Measurements from ENCODE around the gene CCDC30. TPM values are rescaled to one million over a fixed set of nuclear protein-coding genes. Genes with fewer than 3 reads are reported as not detected.

CCDC30 gene
- total and polyA plus RNA-seq, 9 of the 15 experiments (the other 6 are each of a cell fraction or from before 2014, with no cell fraction given): 0.05 to 0.91 (median 0.24) TPM

- TF ChIP-seq, protein P1, sequence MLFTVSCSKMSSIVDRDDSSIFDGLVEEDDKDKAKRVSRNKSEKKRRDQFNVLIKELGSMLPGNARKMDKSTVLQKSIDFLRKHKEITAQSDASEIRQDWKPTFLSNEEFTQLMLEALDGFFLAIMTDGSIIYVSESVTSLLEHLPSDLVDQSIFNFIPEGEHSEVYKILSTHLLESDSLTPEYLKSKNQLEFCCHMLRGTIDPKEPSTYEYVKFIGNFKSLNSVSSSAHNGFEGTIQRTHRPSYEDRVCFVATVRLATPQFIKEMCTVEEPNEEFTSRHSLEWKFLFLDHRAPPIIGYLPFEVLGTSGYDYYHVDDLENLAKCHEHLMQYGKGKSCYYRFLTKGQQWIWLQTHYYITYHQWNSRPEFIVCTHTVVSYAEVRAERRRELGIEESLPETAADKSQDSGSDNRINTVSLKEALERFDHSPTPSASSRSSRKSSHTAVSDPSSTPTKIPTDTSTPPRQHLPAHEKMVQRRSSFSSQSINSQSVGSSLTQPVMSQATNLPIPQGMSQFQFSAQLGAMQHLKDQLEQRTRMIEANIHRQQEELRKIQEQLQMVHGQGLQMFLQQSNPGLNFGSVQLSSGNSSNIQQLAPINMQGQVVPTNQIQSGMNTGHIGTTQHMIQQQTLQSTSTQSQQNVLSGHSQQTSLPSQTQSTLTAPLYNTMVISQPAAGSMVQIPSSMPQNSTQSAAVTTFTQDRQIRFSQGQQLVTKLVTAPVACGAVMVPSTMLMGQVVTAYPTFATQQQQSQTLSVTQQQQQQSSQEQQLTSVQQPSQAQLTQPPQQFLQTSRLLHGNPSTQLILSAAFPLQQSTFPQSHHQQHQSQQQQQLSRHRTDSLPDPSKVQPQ (CRISPR knock-in tag; IDR thresholded peaks at IDR 0.05; ENCODE audit: borderline replicate concordance): no peak
- TF ChIP-seq KDM1A (IDR thresholded peaks at IDR 0.05) (no peak), POLR2B (IDR thresholded peaks at IDR 0.05; ENCODE audit: low read depth, partially characterized antibody) (no peak), RNF2 (IDR thresholded peaks at IDR 0.05) (no peak), GABPB2 (CRISPR knock-in tag; conservative IDR thresholded peaks at IDR 0.05) (no peak), C11orf30 (IDR thresholded peaks at IDR 0.05; ENCODE audit: low read depth) (no peak), SIN3A (IDR thresholded peaks at IDR 0.05; ENCODE audit: borderline replicate concordance in 2 of 2, control insufficient read depth in 1 of 2, low read depth in 2 of 2, low read length in 2 of 2) (peak; percentile 95 to 99), ZNF778 (CRISPR knock-in tag; IDR thresholded peaks at IDR 0.05) (no peak), USF2 (CRISPR knock-in tag; IDR thresholded peaks at IDR 0.05) (peak; percentile 87), ESRRA (IDR thresholded peaks at IDR 0.05; ENCODE audit: borderline replicate concordance, low read depth) (no peak), STAG1 (CRISPR knock-in tag; IDR thresholded peaks at IDR 0.05; ENCODE audit: borderline replicate concordance) (no peak), BDP1 (IDR thresholded peaks at IDR 0.05; ENCODE audit: insufficient read depth, insufficient read length) (no peak), ZNF146 (CRISPR knock-in tag; IDR thresholded peaks at IDR 0.05; ENCODE audit: unreplicated experiment) (no peak), GTF2A2 (tag; IDR thresholded peaks at IDR 0.05) (no peak), RBM22 (IDR thresholded peaks at IDR 0.05; ENCODE audit: low read depth, low read length, poor library complexity, severe bottlenecking) (peak; percentile 98), HSF4 (CRISPR knock-in tag; IDR thresholded peaks at IDR 0.05; ENCODE audit: borderline replicate concordance) (no peak), POLR2H (tag; IDR thresholded peaks at IDR 0.05; ENCODE audit: low read depth) (no peak), ZNF263 (CRISPR knock-in tag; IDR thresholded peaks at IDR 0.05; ENCODE audit: borderline replicate concordance) (no peak)
- TF ChIP-seq, protein P2, sequence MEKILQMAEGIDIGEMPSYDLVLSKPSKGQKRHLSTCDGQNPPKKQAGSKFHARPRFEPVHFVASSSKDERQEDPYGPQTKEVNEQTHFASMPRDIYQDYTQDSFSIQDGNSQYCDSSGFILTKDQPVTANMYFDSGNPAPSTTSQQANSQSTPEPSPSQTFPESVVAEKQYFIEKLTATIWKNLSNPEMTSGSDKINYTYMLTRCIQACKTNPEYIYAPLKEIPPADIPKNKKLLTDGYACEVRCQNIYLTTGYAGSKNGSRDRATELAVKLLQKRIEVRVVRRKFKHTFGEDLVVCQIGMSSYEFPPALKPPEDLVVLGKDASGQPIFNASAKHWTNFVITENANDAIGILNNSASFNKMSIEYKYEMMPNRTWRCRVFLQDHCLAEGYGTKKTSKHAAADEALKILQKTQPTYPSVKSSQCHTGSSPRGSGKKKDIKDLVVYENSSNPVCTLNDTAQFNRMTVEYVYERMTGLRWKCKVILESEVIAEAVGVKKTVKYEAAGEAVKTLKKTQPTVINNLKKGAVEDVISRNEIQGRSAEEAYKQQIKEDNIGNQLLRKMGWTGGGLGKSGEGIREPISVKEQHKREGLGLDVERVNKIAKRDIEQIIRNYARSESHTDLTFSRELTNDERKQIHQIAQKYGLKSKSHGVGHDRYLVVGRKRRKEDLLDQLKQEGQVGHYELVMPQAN (IDR thresholded peaks at IDR 0.05; ENCODE audit: borderline replicate concordance): peak; percentile 92
These were observed 219.8 kb downstream of the CCDC30 start (continued) for GRCh38 chr1:42682739-42683531.
